Measurements from ENCODE around the gene PPP1R13B.

DNA sequence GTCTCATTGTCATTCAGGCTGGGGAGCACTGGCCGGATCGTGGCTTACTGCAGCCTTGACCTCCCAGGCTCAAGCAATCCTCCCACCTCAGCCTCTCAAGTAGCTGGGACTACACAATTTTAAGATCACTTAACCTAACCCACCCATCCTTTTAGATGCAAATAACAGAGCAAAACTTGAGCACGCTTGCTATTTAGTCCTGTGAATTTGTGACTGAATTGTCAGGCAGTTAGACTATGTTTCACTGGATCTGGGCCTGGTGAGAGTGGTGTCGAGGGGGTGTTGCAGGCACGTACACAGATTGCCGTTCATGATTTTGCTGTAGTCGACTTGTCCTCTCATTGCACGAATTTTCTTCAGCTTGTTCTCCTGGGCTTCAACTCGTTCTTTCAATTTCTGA, 93.6 kb downstream of the PPP1R13B start:
- TF ChIP-seq, protein P1, sequence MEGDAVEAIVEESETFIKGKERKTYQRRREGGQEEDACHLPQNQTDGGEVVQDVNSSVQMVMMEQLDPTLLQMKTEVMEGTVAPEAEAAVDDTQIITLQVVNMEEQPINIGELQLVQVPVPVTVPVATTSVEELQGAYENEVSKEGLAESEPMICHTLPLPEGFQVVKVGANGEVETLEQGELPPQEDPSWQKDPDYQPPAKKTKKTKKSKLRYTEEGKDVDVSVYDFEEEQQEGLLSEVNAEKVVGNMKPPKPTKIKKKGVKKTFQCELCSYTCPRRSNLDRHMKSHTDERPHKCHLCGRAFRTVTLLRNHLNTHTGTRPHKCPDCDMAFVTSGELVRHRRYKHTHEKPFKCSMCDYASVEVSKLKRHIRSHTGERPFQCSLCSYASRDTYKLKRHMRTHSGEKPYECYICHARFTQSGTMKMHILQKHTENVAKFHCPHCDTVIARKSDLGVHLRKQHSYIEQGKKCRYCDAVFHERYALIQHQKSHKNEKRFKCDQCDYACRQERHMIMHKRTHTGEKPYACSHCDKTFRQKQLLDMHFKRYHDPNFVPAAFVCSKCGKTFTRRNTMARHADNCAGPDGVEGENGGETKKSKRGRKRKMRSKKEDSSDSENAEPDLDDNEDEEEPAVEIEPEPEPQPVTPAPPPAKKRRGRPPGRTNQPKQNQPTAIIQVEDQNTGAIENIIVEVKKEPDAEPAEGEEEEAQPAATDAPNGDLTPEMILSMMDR (IDR thresholded peaks at IDR 0.05 in 2 of 3, conservative IDR thresholded peaks at IDR 0.05 in 1 of 3; ENCODE audit: borderline replicate concordance in 1 of 3, insufficient read depth in 1 of 3, low read depth in 2 of 3, low read length in 2 of 3), result no peak
- no peak for TF ChIP-seq EZH2 (IDR thresholded peaks at IDR 0.05)
- no peak for TF ChIP-seq POLR2A (IDR thresholded peaks at IDR 0.05; ENCODE audit: borderline replicate concordance, extremely low read depth, insufficient read depth, insufficient read length)
- TF ChIP-seq, protein P2, sequence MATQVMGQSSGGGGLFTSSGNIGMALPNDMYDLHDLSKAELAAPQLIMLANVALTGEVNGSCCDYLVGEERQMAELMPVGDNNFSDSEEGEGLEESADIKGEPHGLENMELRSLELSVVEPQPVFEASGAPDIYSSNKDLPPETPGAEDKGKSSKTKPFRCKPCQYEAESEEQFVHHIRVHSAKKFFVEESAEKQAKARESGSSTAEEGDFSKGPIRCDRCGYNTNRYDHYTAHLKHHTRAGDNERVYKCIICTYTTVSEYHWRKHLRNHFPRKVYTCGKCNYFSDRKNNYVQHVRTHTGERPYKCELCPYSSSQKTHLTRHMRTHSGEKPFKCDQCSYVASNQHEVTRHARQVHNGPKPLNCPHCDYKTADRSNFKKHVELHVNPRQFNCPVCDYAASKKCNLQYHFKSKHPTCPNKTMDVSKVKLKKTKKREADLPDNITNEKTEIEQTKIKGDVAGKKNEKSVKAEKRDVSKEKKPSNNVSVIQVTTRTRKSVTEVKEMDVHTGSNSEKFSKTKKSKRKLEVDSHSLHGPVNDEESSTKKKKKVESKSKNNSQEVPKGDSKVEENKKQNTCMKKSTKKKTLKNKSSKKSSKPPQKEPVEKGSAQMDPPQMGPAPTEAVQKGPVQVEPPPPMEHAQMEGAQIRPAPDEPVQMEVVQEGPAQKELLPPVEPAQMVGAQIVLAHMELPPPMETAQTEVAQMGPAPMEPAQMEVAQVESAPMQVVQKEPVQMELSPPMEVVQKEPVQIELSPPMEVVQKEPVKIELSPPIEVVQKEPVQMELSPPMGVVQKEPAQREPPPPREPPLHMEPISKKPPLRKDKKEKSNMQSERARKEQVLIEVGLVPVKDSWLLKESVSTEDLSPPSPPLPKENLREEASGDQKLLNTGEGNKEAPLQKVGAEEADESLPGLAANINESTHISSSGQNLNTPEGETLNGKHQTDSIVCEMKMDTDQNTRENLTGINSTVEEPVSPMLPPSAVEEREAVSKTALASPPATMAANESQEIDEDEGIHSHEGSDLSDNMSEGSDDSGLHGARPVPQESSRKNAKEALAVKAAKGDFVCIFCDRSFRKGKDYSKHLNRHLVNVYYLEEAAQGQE (IDR thresholded peaks at IDR 0.05; ENCODE audit: low read depth), result no peak
- TF ChIP-seq, protein P3, sequence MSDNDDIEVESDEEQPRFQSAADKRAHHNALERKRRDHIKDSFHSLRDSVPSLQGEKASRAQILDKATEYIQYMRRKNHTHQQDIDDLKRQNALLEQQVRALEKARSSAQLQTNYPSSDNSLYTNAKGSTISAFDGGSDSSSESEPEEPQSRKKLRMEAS (IDR thresholded peaks at IDR 0.05), result no peak
- no peak for TF ChIP-seq CBX3 (IDR thresholded peaks at IDR 0.05; ENCODE audit: low read depth)
